SU-DHL-6 (cell line): ENCODE measurements around the gene DLGAP3.

Experiments used
- H2AFZ ChIP-seq: fragments of 200-600 bp; sonication (generic); 2 replicates; pipeline ENCODE4 v1.6.1; 2014; ENCODE audit warnings: low read depth, mild to moderate bottlenecking, moderate library complexity, mixed read lengths, antibody characterized with exemption, low read length; ENCODE audit not compliant: severe bottlenecking
- H3F3A ChIP-seq: fragments of 200-600 bp; shearing (Covaris generic); 2 replicates; pipeline ENCODE4 v1.6.0; 2016; ENCODE audit warnings: antibody characterized with exemption, mild to moderate bottlenecking; ENCODE audit not compliant: insufficient read depth
- H3K27ac ChIP-seq: fragments of 200-600 bp; sonication (generic); 2 replicates; pipeline ENCODE4 v1.5.1; 2016; ENCODE audit warnings: low read depth, mild to moderate bottlenecking, low read length, moderate library complexity, mixed read lengths
- H3K27me3 ChIP-seq: fragments of 200-600 bp; sonication (generic), shearing (Covaris generic); 2 replicates; pipeline ENCODE4 v1.6.0; 2014; ENCODE audit warnings: mild to moderate bottlenecking, low read length
- H3K36me3 ChIP-seq: fragments of 200-600 bp; sonication (generic); 2 replicates; pipeline ENCODE4 v1.6.1; 2014; ENCODE audit warnings: mild to moderate bottlenecking, low read length, mixed read lengths
- H3K4me2 ChIP-seq: fragments of 300-600, 200-600 bp; shearing (Covaris generic), sonication (generic); 2 replicates; pipeline ENCODE4 v1.6.0; 2014; ENCODE audit warnings: low read length, low read depth, mild to moderate bottlenecking; ENCODE audit not compliant: poor library complexity, severe bottlenecking
- H3K4me3 ChIP-seq: fragments of 200-600 bp; sonication (generic); 2 replicates; pipeline ENCODE4 v1.5.1; 2014; ENCODE audit warnings: antibody characterized with exemption, low read length, mild to moderate bottlenecking, mixed read lengths; ENCODE audit not compliant: insufficient read depth, poor library complexity, severe bottlenecking
- H3K79me2 ChIP-seq: fragments of 200-600 bp; sonication (generic); 2 replicates; pipeline ENCODE4 v1.6.1; 2014; ENCODE audit warnings: mild to moderate bottlenecking, low read length, moderate library complexity; ENCODE audit not compliant: insufficient read depth
- H3K9ac ChIP-seq: fragments of 200-600 bp; sonication (generic); 2 replicates; pipeline ENCODE4 v1.7.0; 2014; ENCODE audit warnings: mild to moderate bottlenecking, low read length
- H3K9me2 ChIP-seq: fragments of 200-600 bp; sonication (generic); replicated peaks from 2 replicates; pipeline ENCODE4 v1.6.1; 2014; ENCODE audit warnings: low read length; ENCODE audit not compliant: insufficient read depth
- H3K9me3 ChIP-seq: fragments of 200-600 bp; sonication (generic); 2 replicates; pipeline ENCODE4 v1.6.1; 2014; ENCODE audit warnings: low read length, mixed read lengths; ENCODE audit not compliant: insufficient read depth
- H4K20me1 ChIP-seq: fragments of 200-600 bp; sonication (generic); 2 replicates; pipeline ENCODE4 v1.6.1; 2014; ENCODE audit warnings: low read depth, mild to moderate bottlenecking, antibody characterized with exemption, low read length, moderate library complexity, mixed read lengths
- EZH2phosphoT487 ChIP-seq: fragments of 200-600 bp; sonication (generic), shearing (Covaris generic); conservative IDR thresholded peaks from 2 replicates; pipeline ENCODE4 v1.6.1; 2018; ENCODE audit warnings: mild to moderate bottlenecking, antibody characterized with exemption, low read length, moderate library complexity, mixed read lengths
- TF ChIP-seq, protein P1 (sequence below): fragments of 200-600 bp; sonication (generic); IDR thresholded peaks from one replicate; pipeline ENCODE4 v1.5.1; 2017; ENCODE audit warnings: antibody characterized with exemption, mild to moderate bottlenecking, low read length, moderate library complexity; ENCODE audit not compliant: insufficient read depth, poor library complexity, severe bottlenecking

Gene DLGAP3

DNA sequence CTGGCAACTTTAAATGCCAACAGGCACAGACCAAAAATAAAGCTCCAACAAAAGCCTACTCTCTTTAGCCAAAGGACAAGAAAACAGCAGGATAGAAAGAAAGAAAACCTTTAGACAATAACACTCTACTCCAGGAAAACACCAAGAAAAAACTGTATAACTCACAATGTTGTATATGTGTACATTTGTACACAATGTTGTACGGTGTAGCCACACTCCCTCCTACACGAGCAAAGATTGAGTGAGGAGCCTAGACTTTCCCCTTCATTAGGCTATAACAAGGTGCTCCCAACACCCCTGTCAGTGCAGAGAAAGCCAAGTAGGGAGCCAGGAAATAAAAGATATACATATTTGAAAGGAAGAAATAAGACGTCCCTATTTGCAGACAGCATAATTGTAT is 112.7 kb downstream of the DLGAP3 start:
- no peaks in the 10 kb centered on the region for H3K79me2 ChIP-seq
- no peak overlapping the region for H3K27ac ChIP-seq
- no peaks in the 10 kb centered on the region for H3K9me3 ChIP-seq
- no peaks in the 10 kb centered on the region for H3K36me3 ChIP-seq
- no peak overlapping the region for H3K4me2 ChIP-seq
- H3K4me3 ChIP-seq = no peak overlapping the region
- no peaks in the 10 kb centered on the region for H3K27me3 ChIP-seq
- no peak overlapping the region for H3K9ac ChIP-seq
- H2AFZ ChIP-seq = no peak overlapping the region
- no peaks in the 10 kb centered on the region for H3F3A ChIP-seq
- TF ChIP-seq, protein P1, sequence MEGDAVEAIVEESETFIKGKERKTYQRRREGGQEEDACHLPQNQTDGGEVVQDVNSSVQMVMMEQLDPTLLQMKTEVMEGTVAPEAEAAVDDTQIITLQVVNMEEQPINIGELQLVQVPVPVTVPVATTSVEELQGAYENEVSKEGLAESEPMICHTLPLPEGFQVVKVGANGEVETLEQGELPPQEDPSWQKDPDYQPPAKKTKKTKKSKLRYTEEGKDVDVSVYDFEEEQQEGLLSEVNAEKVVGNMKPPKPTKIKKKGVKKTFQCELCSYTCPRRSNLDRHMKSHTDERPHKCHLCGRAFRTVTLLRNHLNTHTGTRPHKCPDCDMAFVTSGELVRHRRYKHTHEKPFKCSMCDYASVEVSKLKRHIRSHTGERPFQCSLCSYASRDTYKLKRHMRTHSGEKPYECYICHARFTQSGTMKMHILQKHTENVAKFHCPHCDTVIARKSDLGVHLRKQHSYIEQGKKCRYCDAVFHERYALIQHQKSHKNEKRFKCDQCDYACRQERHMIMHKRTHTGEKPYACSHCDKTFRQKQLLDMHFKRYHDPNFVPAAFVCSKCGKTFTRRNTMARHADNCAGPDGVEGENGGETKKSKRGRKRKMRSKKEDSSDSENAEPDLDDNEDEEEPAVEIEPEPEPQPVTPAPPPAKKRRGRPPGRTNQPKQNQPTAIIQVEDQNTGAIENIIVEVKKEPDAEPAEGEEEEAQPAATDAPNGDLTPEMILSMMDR = no peak
- no peak for TF ChIP-seq EZH2phosphoT487
- H4K20me1 ChIP-seq = no peaks in the 10 kb centered on the region; the same call in 1 of the 2 replicates
- no peaks in the 10 kb centered on the region for H3K9me2 ChIP-seq

DNA sequence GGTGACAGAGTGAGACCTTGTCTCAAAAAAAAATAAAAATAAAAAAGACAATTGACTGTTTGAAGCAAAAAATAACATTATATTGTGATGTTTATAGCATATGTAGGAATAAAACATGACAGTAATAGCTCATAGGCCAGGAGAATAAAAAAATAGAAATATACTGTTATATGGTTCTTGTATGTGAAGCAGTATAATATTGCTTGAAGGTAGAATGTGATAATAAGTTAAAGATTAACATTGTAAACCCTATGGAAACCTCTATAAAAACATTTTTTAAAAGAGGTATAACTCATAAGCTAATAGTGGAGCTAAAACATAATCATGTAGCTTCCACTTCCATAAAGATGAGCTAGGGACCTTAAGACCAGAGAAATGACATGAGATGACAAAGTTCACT is 113.1 kb downstream of the DLGAP3 start:
- no peak overlapping the region for H3K4me3 ChIP-seq
- no peak for TF ChIP-seq EZH2phosphoT487
- TF ChIP-seq, protein P1 = no peak

More for the DNA sequence above, 113.1 kb downstream of the DLGAP3 start:
- Histone ChIP-seq H3K27me3 (no peaks in the 10 kb centered on the region), H3K27ac (no peak overlapping the region), H2AFZ (no peak overlapping the region), H3K4me2 (no peak overlapping the region), H4K20me1 (no peaks in the 10 kb centered on the region; the same call in 1 of the 2 replicates), H3K36me3 (no peaks in the 10 kb centered on the region), H3K9ac (no peak overlapping the region), H3K79me2 (no peaks in the 10 kb centered on the region), H3F3A (no peaks in the 10 kb centered on the region), H3K9me2 (no peaks in the 10 kb centered on the region), H3K9me3 (no peaks in the 10 kb centered on the region)
